Astrocyte of the spinal cord (primary cell): ENCODE results near the gene GSG1L.
A peak's percentile ranks its signal among the peaks of the same experiment; 100 is the strongest.

ENCODE experiments used
- DNase-seq: peaks from one replicate; pipeline ENCODE4 v3.0.0; 2011; ENCODE audit warnings: low read depth, low spot score
- H3K4me3 ChIP-seq: 2 replicates; pipeline ENCODE4 v1.5.1; 2011; ENCODE audit warnings: low read depth, mild to moderate bottlenecking, low read length, moderate library complexity
- in situ Hi-C: cut with HindIII; loops from 2 replicates; pipeline ENCODE4 v1.10.0; 2017; ENCODE audit warnings: low sequenced_read_pairs
- TF ChIP-seq, protein P1 (sequence below): IDR thresholded peaks from 2 replicates; pipeline ENCODE4 v1.5.1; 2012; ENCODE audit warnings: low read depth, mild to moderate bottlenecking, low read length, inconsistent platforms

GSG1L gene

GRCh38 chr16:27795992-27796614, 267.4 kb downstream of the GSG1L start:
- in situ Hi-C loops, result no loop called here
- TF ChIP-seq, protein P1, sequence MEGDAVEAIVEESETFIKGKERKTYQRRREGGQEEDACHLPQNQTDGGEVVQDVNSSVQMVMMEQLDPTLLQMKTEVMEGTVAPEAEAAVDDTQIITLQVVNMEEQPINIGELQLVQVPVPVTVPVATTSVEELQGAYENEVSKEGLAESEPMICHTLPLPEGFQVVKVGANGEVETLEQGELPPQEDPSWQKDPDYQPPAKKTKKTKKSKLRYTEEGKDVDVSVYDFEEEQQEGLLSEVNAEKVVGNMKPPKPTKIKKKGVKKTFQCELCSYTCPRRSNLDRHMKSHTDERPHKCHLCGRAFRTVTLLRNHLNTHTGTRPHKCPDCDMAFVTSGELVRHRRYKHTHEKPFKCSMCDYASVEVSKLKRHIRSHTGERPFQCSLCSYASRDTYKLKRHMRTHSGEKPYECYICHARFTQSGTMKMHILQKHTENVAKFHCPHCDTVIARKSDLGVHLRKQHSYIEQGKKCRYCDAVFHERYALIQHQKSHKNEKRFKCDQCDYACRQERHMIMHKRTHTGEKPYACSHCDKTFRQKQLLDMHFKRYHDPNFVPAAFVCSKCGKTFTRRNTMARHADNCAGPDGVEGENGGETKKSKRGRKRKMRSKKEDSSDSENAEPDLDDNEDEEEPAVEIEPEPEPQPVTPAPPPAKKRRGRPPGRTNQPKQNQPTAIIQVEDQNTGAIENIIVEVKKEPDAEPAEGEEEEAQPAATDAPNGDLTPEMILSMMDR, result no peak
- peak; percentile 37 for DNase-seq
- H3K4me3 ChIP-seq, result no peak overlapping the region

DNA sequence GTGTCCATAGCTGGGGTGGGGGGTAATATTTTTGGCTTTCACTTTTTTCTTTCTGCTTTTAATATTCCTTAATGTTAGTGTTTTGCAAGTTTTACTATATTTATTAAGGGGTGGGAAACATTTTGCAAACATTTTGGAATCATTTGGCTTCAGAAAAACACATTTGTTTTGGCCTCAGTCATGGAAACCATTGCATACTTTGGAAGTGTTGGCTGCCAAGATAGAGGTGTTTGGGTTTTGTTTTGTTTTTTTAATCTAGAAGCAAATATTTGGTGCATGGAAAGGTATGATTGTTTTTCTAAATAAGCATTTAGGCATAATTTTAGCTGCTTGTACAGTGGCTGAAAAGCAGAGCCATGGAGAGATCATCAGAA, 270.3 kb downstream of the GSG1L start:
- TF ChIP-seq, protein P1, result no peak
- DNase-seq, result no peak
- in situ Hi-C loops, result no loop called here
- H3K4me3 ChIP-seq, result no peak overlapping the region

DNA sequence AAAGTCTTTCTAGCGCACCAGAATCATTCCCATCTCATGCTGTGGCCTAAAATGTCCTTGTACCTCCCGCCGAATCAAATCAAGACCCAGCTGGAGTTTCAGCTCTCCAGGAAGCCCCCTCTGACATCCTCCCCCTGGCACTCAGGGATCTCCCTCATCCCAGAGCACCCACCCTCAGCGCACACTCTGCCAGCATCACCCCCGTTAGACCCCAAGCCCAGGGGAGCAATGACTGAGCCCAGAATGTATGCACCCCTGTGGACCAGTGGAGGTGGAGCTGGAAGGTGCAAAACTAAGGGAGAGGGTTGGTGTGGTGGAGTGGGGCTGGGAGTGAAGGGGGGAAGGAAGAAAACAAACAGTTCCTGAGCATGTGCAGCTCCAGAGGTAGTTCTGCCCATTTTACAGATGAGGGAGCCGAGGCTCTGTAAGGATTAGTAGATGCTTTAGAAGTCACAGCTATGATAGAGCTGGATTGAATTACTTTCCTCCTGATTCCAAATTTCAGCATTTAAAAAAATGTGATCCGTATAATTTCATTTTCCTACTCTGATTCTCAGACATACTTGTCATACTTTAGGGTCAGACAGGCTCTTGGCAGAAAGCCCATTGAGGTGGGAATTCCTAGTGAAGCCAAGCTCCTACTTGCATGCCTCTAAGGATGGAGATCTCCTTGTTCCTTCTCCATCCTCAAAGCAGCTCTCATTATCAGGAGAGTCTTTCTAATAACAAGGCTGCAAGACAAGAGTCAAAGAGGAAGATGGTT, 270.8 kb downstream of the GSG1L start:
- DNase-seq, result no peak
- H3K4me3 ChIP-seq, result no peak overlapping the region
- in situ Hi-C loops, result no loop called here
- TF ChIP-seq, protein P1, result no peak

- TF ChIP-seq, protein P1, result no peak
- no peak overlapping the region for H3K4me3 ChIP-seq
- no peak for DNase-seq
- in situ Hi-C loops, result no loop called here
Observed at GRCh38 chr16:27791404-27791719, 272.2 kb downstream of the GSG1L start.

- in situ Hi-C loops, result no loop called here
- TF ChIP-seq, protein P1, result no peak
- H3K4me3 ChIP-seq, result no peak overlapping the region
- DNase-seq, result no peak
Observed at GRCh38 chr16:27790546-27791403, 272.7 kb downstream of the GSG1L start.

GRCh38 chr16:27789595-27790241, 273.8 kb downstream of the GSG1L start:
- DNase-seq, result no peak
- TF ChIP-seq, protein P1, result no peak
- H3K4me3 ChIP-seq, result no peak overlapping the region
- in situ Hi-C loops, result no loop called here
